ENCODE measurements around the gene COX5A.

DNA sequence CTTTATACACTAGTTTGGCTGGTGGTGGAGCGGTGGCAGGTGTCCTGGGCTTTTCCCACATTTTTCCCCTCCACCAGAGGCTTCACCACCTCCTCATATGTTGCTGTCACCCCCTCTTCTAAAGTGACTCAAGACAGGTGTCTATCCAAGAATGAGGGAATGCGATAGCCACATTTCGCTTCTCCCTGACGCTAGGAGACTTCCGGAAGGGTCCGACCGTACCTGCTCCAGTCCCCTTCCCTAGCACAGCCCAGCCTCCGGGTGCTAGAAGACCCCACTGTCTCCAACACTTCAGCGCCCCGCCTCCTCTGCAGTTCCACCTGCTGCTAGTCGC is 65.2 kb downstream of the COX5A start:
- TF ChIP-seq CTCF (IDR thresholded peaks at IDR 0.05; ENCODE audit: insufficient read depth, low read depth, low read length) (no peak), EZH2 (IDR thresholded peaks at IDR 0.05; ENCODE audit: insufficient read depth, low read length) (no peak)

Data from astrocyte (in vitro differentiated cells and primary cell).